ENCODE results near the gene VPS11.

Gene VPS11

DNA sequence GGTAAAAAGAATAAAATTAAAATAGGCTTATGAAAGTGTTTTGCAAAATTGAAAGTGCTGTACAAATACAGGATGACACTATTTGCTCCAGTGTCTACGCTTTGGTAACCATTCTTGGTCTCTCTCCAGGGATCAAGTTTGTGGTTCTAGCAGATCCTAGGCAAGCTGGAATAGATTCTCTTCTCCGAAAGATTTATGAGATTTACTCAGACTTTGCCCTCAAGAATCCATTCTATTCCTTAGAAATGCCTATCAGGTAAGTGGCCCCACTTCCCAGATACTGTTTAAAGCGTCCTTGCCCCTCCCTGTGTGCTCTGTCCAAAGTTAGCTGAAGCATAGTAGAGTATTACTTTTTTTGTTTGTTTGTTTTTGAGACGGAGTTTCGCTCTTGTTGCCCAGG is 46.0 kb upstream of the VPS11 start:
- H3K36me3 ChIP-seq (replicated peaks; ENCODE audit: insufficient read depth, low read length) = peaks cover 1% of the 10 kb centered on the region; the same call in 1 of the 2 replicates
- peaks cover 49% of the 10 kb centered on the region for H3K4me1 ChIP-seq (ENCODE audit: low read length)

DNA sequence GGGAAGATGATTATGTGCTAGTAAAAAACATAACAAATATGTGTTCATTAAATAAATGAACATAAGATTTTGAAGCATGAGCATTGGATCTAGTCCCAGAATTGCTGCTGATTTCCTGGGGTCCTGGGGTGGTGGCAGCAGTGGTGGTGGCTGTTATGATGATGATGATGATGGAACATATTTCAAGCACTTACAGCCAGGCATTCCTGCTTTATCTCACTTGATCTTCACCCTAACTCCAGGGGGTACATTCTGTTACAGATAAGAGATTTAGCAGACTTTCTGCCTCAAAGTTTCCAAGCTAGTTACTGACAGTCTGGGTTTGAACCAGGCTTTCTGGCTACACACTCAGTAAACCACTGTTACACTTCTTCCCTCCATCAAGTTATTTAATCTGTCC is 43.9 kb upstream of the VPS11 start:
- Histone ChIP-seq H3K4me2 (ENCODE audit: low read depth, low read length) (peak overlapping the region; percentile 51), H4K20me1 (ENCODE audit: insufficient read depth, low read length) (0 out of 2 replicates have a peak, but pooled peaks cover 3% of the 10 kb centered on the region), H3K36me3 (replicated peaks; ENCODE audit: insufficient read depth, low read length) (no peaks in the 10 kb centered on the region), H3K9me3 (replicated peaks; ENCODE audit: insufficient read depth, low read length) (no peaks in the 10 kb centered on the region), H3F3A (ENCODE audit: insufficient read depth, low read length) (peaks cover 36% of the 10 kb centered on the region), H3K79me2 (ENCODE audit: low read length) (peaks cover 92% of the 10 kb centered on the region), H3K9me2 (replicated peaks; ENCODE audit: insufficient read depth, low read length) (no peaks in the 10 kb centered on the region), H3K27ac (ENCODE audit: low read length) (peak overlapping the region; percentile 92; the same call in 1 of the 2 replicates), H3K27me3 (replicated peaks; ENCODE audit: insufficient read depth, low read length) (no peaks in the 10 kb centered on the region), H2AFZ (ENCODE audit: low read length) (no peak overlapping the region), H3K4me3 (ENCODE audit: low read length) (peak overlapping the region; percentile 2; the same call in 1 of the 2 replicates), H3K9ac (ENCODE audit: low read length) (peak overlapping the region; percentile 44; the same call in 1 of the 2 replicates), H3K4me1 (ENCODE audit: low read length) (peaks cover 54% of the 10 kb centered on the region)
- TF ChIP-seq EZH2phosphoT487 (IDR thresholded peaks at IDR 0.05; ENCODE audit: low read length) (no peak), EZH2 (optimal IDR thresholded peaks at IDR 0.05; ENCODE audit: low read depth, low read length) (no peak)
- TF ChIP-seq, protein P1, sequence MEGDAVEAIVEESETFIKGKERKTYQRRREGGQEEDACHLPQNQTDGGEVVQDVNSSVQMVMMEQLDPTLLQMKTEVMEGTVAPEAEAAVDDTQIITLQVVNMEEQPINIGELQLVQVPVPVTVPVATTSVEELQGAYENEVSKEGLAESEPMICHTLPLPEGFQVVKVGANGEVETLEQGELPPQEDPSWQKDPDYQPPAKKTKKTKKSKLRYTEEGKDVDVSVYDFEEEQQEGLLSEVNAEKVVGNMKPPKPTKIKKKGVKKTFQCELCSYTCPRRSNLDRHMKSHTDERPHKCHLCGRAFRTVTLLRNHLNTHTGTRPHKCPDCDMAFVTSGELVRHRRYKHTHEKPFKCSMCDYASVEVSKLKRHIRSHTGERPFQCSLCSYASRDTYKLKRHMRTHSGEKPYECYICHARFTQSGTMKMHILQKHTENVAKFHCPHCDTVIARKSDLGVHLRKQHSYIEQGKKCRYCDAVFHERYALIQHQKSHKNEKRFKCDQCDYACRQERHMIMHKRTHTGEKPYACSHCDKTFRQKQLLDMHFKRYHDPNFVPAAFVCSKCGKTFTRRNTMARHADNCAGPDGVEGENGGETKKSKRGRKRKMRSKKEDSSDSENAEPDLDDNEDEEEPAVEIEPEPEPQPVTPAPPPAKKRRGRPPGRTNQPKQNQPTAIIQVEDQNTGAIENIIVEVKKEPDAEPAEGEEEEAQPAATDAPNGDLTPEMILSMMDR (IDR thresholded peaks at IDR 0.05; ENCODE audit: low read length) = no peak
- DNase-seq = no peak

More for the DNA sequence above, 46.0 kb upstream of the VPS11 start:
- Histone ChIP-seq H4K20me1 (ENCODE audit: insufficient read depth, low read length) (0 out of 2 replicates have a peak, but pooled peaks cover 3% of the 10 kb centered on the region), H3F3A (ENCODE audit: insufficient read depth, low read length) (peaks cover 51% of the 10 kb centered on the region), H3K27ac (ENCODE audit: low read length) (peak overlapping the region; percentile 92; the same call in 1 of the 2 replicates), H3K4me3 (ENCODE audit: low read length) (no peak overlapping the region), H3K9ac (ENCODE audit: low read length) (no peak overlapping the region), H3K4me2 (ENCODE audit: low read depth, low read length) (peak overlapping the region; percentile 41; the same call in 1 of the 2 replicates), H3K9me3 (replicated peaks; ENCODE audit: insufficient read depth, low read length) (no peaks in the 10 kb centered on the region), H3K9me2 (replicated peaks; ENCODE audit: insufficient read depth, low read length) (no peaks in the 10 kb centered on the region), H3K27me3 (replicated peaks; ENCODE audit: insufficient read depth, low read length) (no peaks in the 10 kb centered on the region), H2AFZ (ENCODE audit: low read length) (no peak overlapping the region), H3K79me2 (ENCODE audit: low read length) (peaks cover 88% of the 10 kb centered on the region)
- no peak for DNase-seq
- TF ChIP-seq EZH2phosphoT487 (IDR thresholded peaks at IDR 0.05; ENCODE audit: low read length) (no peak), EZH2 (optimal IDR thresholded peaks at IDR 0.05; ENCODE audit: low read depth, low read length) (no peak)
- TF ChIP-seq, protein P1 (IDR thresholded peaks at IDR 0.05; ENCODE audit: low read length) = no peak

DNA sequence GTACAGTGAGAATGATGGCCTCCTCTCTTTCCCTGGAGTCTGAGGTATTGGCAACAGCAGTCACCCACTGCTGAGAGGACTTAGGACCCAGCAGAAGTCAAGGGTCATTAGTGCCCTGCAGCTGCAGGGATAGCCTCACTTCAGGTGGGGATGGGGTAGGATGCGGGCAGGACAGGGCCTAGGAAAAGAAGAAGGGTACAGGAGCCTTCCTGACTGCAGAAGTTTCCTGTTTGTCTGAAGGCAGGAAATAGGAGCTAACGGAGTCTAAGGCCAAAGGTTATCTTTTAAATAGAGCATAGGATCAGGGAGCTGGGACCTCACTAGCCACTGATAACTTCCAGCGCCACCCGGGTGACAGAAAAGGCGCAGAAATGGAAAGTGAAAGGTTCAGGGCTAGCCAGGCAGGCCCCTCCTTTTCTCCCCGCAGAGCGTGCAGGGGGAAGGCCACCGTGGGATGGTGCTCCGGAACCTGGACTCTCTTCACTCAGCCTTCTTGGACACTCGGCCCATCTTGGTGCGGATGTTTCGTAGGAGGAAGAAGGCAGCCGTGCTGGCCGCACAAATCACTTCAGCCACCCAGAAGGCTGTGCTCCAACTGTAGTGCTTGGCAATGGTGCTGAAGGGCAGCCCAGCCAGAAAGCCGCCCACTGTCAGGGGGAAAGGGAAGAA is 43.1 kb upstream of the VPS11 start:
- Histone ChIP-seq H3K9me2 (replicated peaks; ENCODE audit: insufficient read depth, low read length) (no peaks in the 10 kb centered on the region), H3K4me1 (ENCODE audit: low read length) (peaks cover 63% of the 10 kb centered on the region), H3K9ac (ENCODE audit: low read length) (no peak overlapping the region)

More for the DNA sequence above, 43.1 kb upstream of the VPS11 start:
- Histone ChIP-seq H4K20me1 (ENCODE audit: insufficient read depth, low read length) (0 out of 2 replicates have a peak, but pooled peaks cover 3% of the 10 kb centered on the region), H3K79me2 (ENCODE audit: low read length) (peaks cover 92% of the 10 kb centered on the region), H3K36me3 (replicated peaks; ENCODE audit: insufficient read depth, low read length) (no peaks in the 10 kb centered on the region), H3K9me3 (replicated peaks; ENCODE audit: insufficient read depth, low read length) (no peaks in the 10 kb centered on the region), H3K4me2 (ENCODE audit: low read depth, low read length) (no peak overlapping the region), H3K27me3 (replicated peaks; ENCODE audit: insufficient read depth, low read length) (no peaks in the 10 kb centered on the region), H3K4me3 (ENCODE audit: low read length) (no peak overlapping the region), H3K27ac (ENCODE audit: low read length) (peak overlapping the region; percentile 92; the same call in 1 of the 2 replicates), H2AFZ (ENCODE audit: low read length) (no peak overlapping the region), H3F3A (ENCODE audit: insufficient read depth, low read length) (peaks cover 39% of the 10 kb centered on the region)
- no peak for DNase-seq
- TF ChIP-seq, protein P1 (IDR thresholded peaks at IDR 0.05; ENCODE audit: low read length) = no peak
- no peak for TF ChIP-seq EZH2phosphoT487 (IDR thresholded peaks at IDR 0.05; ENCODE audit: low read length)

Data from MM.1S (cell line).